K562 (cell line): ENCODE data around the gene DYNC1I1. TPM values are rescaled to one million over a fixed set of nuclear protein-coding genes. Genes with fewer than 3 reads are reported as not detected.

ENCODE experiments used
- ATAC-seq: fragments of 200-7000 bp; cut with Tn5 transposase; 3 replicates; pipeline ENCODE4 v1.9.1; 2020; ENCODE audit warnings: moderate library complexity
- BruUV-seq: library from RNA; stranded (reverse); fragments of 400-500 nt; replicated peaks from 2 replicates; lab custom pipeline; 2021; lab: Mats Ljungman, UMichigan
- CTCF ChIA-PET: fragments of 300-600 bp; formaldehyde crosslinking; extraction: SDS; loops from one replicate; lab custom pipeline; 2021; ENCODE audit warnings: low intra/inter-chr PET ratio; lab: Yijun Ruan, JAX
- POLR2A ChIA-PET: fragments of 300-600, 350-650 bp; sonication (Branson Sonifier 250); formaldehyde crosslinking; extraction: SDS; loops from one replicate; lab custom pipeline; 2021; ENCODE audit warnings: antibody characterized with exemption, inconsistent platforms; lab: Yijun Ruan, JAX
- DNase-seq, 4 experiments: peaks; one replicate each; pipeline versions ENCODE4 v3.0.0 to v3.0.0-alpha.2; 2011 to 2018; ENCODE audit warnings: low spot score in 3 of 4, mixed read lengths in 3 of 4; ENCODE audit errors: extremely low read depth in 1 of 4
- FAIRE-seq: peaks from 2 replicates; lab custom pipeline; 2011; peaks lifted over from hg19 to GRCh38; lab: Jason Lieb, UNC
- H2AFZ ChIP-seq: 2 replicates; pipeline ENCODE4 v1.6.0; 2011; ENCODE audit warnings: low read depth, low read length, control low read depth, inconsistent platforms
- H3K27ac ChIP-seq: fragments of 200-600 bp; 3 replicates; pipeline ENCODE4 v1.8.0; 2011; ENCODE audit warnings: low read depth, mild to moderate bottlenecking, control low read depth, inconsistent platforms, low read length, moderate library complexity, mixed read lengths; ENCODE audit errors: extremely low read depth
- H3K27me3 ChIP-seq, 2 experiments: fragments of 300-600 bp in 1 of 2; 2 replicates in 1 of 2; 3 replicates in 1 of 2; pipeline versions ENCODE4 v1.6.0 to v1.8.0; 2011; ENCODE audit warnings: inconsistent platforms in 2 of 2, low read length in 2 of 2, mild to moderate bottlenecking in 1 of 2, mixed read lengths in 1 of 2, moderate library complexity in 1 of 2; ENCODE audit not compliant: control insufficient read depth in 2 of 2, insufficient read depth in 2 of 2
- H3K36me3 ChIP-seq: fragments of 300-600 bp; 3 replicates; pipeline ENCODE4 v1.8.0; 2011; ENCODE audit warnings: mild to moderate bottlenecking, low read length, inconsistent platforms; ENCODE audit not compliant: control insufficient read depth, insufficient read depth
- H3K4me1 ChIP-seq, 2 experiments: fragments of 200-600 bp in 1 of 2; replicated peaks in 1 of 2; 2 replicates in 1 of 2; 3 replicates in 1 of 2; pipeline versions ENCODE4 v1.5.1 to v1.8.0; 2011; ENCODE audit warnings: inconsistent platforms in 2 of 2, low read length in 2 of 2, mild to moderate bottlenecking in 1 of 2, mixed read lengths in 1 of 2, moderate library complexity in 1 of 2; ENCODE audit not compliant: control insufficient read depth in 2 of 2, insufficient read depth in 2 of 2
- H3K4me2 ChIP-seq: 2 replicates; pipeline ENCODE4 v1.6.1; 2011; ENCODE audit warnings: low read length, control low read depth, inconsistent platforms, mixed read lengths; ENCODE audit not compliant: insufficient read depth
- H3K4me3 ChIP-seq: fragments of 200-600 bp; sonication (generic), shearing (Covaris generic); 2 replicates; pipeline ENCODE4 v1.5.1; 2016; ENCODE audit warnings: control low read depth, inconsistent platforms
- H3K79me2 ChIP-seq: fragments of 200-600 bp; 3 replicates; pipeline ENCODE4 v1.8.0; 2011; ENCODE audit warnings: low read length, inconsistent platforms; ENCODE audit not compliant: control insufficient read depth, insufficient read depth
- H3K9ac ChIP-seq, 2 experiments: 2 replicates each; pipeline versions ENCODE4 v1.6.0 to v1.6.1; 2011; ENCODE audit warnings: low read depth in 2 of 2, low read length in 2 of 2, control low read depth in 1 of 2, inconsistent platforms in 1 of 2, mild to moderate bottlenecking in 1 of 2, mixed read lengths in 1 of 2; ENCODE audit not compliant: insufficient read depth in 1 of 2
- H3K9me1 ChIP-seq: one replicate; pipeline ENCODE4 v1.6.0; 2011; ENCODE audit warnings: inconsistent platforms, mild to moderate bottlenecking, low read length, moderate library complexity; ENCODE audit not compliant: control insufficient read depth, insufficient read depth
- H3K9me3 ChIP-seq: replicated peaks from 2 replicates; pipeline ENCODE4 v1.5.1; 2011; ENCODE audit warnings: low read depth, low read length, inconsistent platforms; ENCODE audit not compliant: control insufficient read depth, insufficient read depth
- H4K20me1 ChIP-seq: replicated peaks from 2 replicates; pipeline ENCODE4 v1.6.1; 2011; ENCODE audit warnings: low read length, inconsistent platforms, mixed read lengths; ENCODE audit not compliant: control insufficient read depth, insufficient read depth
- RAD21 ChIP-seq, 2 experiments: fragments of 250-450 bp in 1 of 2; fragments of 450-650 bp in 1 of 2; sonication (Bioruptor Pico) in 1 of 2; formaldehyde crosslinking in 1 of 2; IDR thresholded peaks in 1 of 2; conservative IDR thresholded peaks in 1 of 2; 2 replicates each; pipeline versions ENCODE4 v1.4.0 to v1.8.0; 2020 to 2022; ENCODE audit warnings: mild to moderate bottlenecking in 2 of 2, moderate library complexity in 1 of 2
- in situ Hi-C: fragments of 300-500 bp; cut with MboI; formaldehyde crosslinking; loops from 4 replicates; pipeline ENCODE4 v1.15.0; 2018; ENCODE audit warnings: inconsistent platforms, mixed read lengths
- intact Hi-C: fragments of 100-400 bp; cut with micrococcal nuclease; formaldehyde crosslinking; loops from 2 replicates; pipeline ENCODE4 v1.14.2; 2022
- polyA plus RNA-seq, 8 experiments: library from polyadenylated mRNA; depleted of rRNA in 4 of 8; stranded (reverse) in 5 of 8; unstranded in 3 of 8; fragments of >200 nt; fragmentation: Nextera tagmentation in 2 of 8; fragmentation: Illumina TruSeq in 1 of 8; extraction: Ambion mirVana in 2 of 8; extraction: Trizol in 1 of 8; gene quantifications; 2 replicates each; pipeline versions ENCODE4 v1.2.1 to v1.2.3, GENCODE V29; 2011 to 2014; ENCODE audit warnings: inconsistent platforms in 1 of 8, missing spikeins in 1 of 8
- total RNA-seq, 7 experiments: library from RNA; depleted of rRNA in 6 of 7; stranded (reverse); fragments of >200 nt in 6 of 7; fragmentation: Illumina TruSeq in 2 of 7; extraction: Trizol in 2 of 7; gene quantifications; 2 replicates each; pipeline versions ENCODE4 v1.2.1 to v1.2.3, GENCODE V29; 2011 to 2021; ENCODE audit warnings: low replicate concordance in 1 of 7
- TF ChIP-seq, protein P1 (sequence below): fragments of 450-650 bp; formaldehyde crosslinking; IDR thresholded peaks from 2 replicates; pipeline ENCODE4 v1.4.0; 2020; ENCODE audit warnings: mild to moderate bottlenecking, mixed read lengths
- TF ChIP-seq, protein P2 (sequence below): sonication (generic); formaldehyde crosslinking; IDR thresholded peaks from 2 replicates; pipeline ENCODE4 v1.5.0; 2020; ENCODE audit warnings: missing genetic modification reagents

DYNC1I1 gene
- total and polyA plus RNA-seq, 9 of the 15 experiments (the other 6 are each of a cell fraction or from before 2014, with no cell fraction given), result 0.22 to 1.5 (median 0.44) TPM

GRCh38 chr7:95749515-95749914, 22.8 kb upstream of the DYNC1I1 start:
- ATAC-seq (no peak), DNase-seq (no peak), FAIRE-seq (no peak)
- Histone ChIP-seq H3K9me1 (no peaks in the 10 kb centered on the region), H3K27me3 (no peaks in the 10 kb centered on the region), H3K9me3 (no peaks in the 10 kb centered on the region), H3K4me2 (no peak overlapping the region), H3K79me2 (no peaks in the 10 kb centered on the region), H2AFZ (no peak overlapping the region), H3K9ac (no peak overlapping the region), H4K20me1 (no peaks in the 10 kb centered on the region), H3K36me3 (no peaks in the 10 kb centered on the region), H3K27ac (no peak overlapping the region), H3K4me1 (no peaks in the 10 kb centered on the region), H3K4me3 (no peak overlapping the region)
- no TSS peak for BruUV-seq
- in situ Hi-C loops, result no loop called here
- no peak for TF ChIP-seq RAD21 (CRISPR knock-in tag; conservative IDR thresholded peaks at IDR 0.05 in 1 of 2, IDR thresholded peaks at IDR 0.05 in 1 of 2)
- TF ChIP-seq, protein P1, sequence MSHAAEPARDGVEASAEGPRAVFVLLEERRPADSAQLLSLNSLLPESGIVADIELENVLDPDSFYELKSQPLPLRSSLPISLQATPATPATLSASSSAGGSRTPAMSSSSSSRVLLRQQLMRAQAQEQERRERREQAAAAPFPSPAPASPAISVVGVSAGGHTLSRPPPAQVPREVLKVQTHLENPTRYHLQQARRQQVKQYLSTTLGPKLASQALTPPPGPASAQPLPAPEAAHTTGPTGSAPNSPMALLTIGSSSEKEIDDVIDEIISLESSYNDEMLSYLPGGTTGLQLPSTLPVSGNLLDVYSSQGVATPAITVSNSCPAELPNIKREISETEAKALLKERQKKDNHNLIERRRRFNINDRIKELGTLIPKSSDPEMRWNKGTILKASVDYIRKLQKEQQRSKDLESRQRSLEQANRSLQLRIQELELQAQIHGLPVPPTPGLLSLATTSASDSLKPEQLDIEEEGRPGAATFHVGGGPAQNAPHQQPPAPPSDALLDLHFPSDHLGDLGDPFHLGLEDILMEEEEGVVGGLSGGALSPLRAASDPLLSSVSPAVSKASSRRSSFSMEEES (CRISPR knock-in tag), result peak; percentile 91
- TF ChIP-seq, protein P2, sequence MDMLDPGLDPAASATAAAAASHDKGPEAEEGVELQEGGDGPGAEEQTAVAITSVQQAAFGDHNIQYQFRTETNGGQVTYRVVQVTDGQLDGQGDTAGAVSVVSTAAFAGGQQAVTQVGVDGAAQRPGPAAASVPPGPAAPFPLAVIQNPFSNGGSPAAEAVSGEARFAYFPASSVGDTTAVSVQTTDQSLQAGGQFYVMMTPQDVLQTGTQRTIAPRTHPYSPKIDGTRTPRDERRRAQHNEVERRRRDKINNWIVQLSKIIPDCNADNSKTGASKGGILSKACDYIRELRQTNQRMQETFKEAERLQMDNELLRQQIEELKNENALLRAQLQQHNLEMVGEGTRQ (CRISPR knock-in tag), result peak; percentile 24; the same call in 1 of the 2 replicates
- ChIA-PET CTCF (no interaction called here), POLR2A (no interaction called here)
- intact Hi-C loops, result no loop called here
